Neural cell (in vitro differentiated cells): ENCODE results near the gene EPHB3. TPM values are rescaled to one million over a fixed set of nuclear protein-coding genes. Genes with fewer than 3 reads are reported as not detected.

Experiments used
- H2AFZ ChIP-seq: fragments of 200-600, 300-800 bp; sonication (generic), shearing (Covaris generic); 2 replicates; pipeline ENCODE4 v1.6.0; 2014; ENCODE audit warnings: low read depth, mild to moderate bottlenecking, antibody characterized with exemption, low read length, moderate library complexity
- H3F3A ChIP-seq: fragments of 200-600 bp; shearing (Covaris generic); 2 replicates; pipeline ENCODE4 v1.6.1; 2016; ENCODE audit warnings: mild to moderate bottlenecking, moderate library complexity, mixed read lengths, antibody characterized with exemption, low read length; ENCODE audit not compliant: insufficient read depth, poor library complexity, severe bottlenecking
- H3K27ac ChIP-seq: fragments of 200-600, 300-800 bp; sonication (generic), shearing (Covaris generic); 2 replicates; pipeline ENCODE4 v1.5.1; 2014; ENCODE audit warnings: mild to moderate bottlenecking, low read length, moderate library complexity
- H3K27me3 ChIP-seq: fragments of 300-800, 200-600 bp; sonication (generic), shearing (Covaris generic); 2 replicates; pipeline ENCODE4 v1.6.0; 2014; ENCODE audit warnings: mild to moderate bottlenecking, low read depth, low read length, moderate library complexity; ENCODE audit not compliant: insufficient read depth
- H3K36me3 ChIP-seq: fragments of 300-800, 200-600 bp; sonication (generic), shearing (Covaris generic); 2 replicates; pipeline ENCODE4 v1.5.1; 2014; ENCODE audit warnings: mild to moderate bottlenecking, antibody characterized with exemption, low read length, moderate library complexity; ENCODE audit not compliant: insufficient read depth
- H3K4me2 ChIP-seq: fragments of 300-800, 200-600 bp; sonication (generic), shearing (Covaris generic); 2 replicates; pipeline ENCODE4 v1.6.0; 2014; ENCODE audit warnings: mild to moderate bottlenecking, low read length
- H3K4me3 ChIP-seq: fragments of 300-800, 200-600 bp; sonication (generic), shearing (Covaris generic); 2 replicates; pipeline ENCODE4 v1.5.1; 2014; ENCODE audit warnings: mild to moderate bottlenecking, low read length, moderate library complexity
- H3K79me2 ChIP-seq: fragments of 200-600 bp; shearing (Covaris generic); replicated peaks from 2 replicates; pipeline ENCODE4 v1.6.0; 2014; ENCODE audit warnings: mild to moderate bottlenecking, low read length, moderate library complexity; ENCODE audit not compliant: insufficient read depth
- H3K9ac ChIP-seq: fragments of 300-800, 200-600 bp; sonication (generic), shearing (Covaris generic); 2 replicates; pipeline ENCODE4 v1.6.1; 2016; ENCODE audit warnings: mild to moderate bottlenecking, low read length, mixed read lengths
- H3K9me2 ChIP-seq: fragments of 200-600 bp; shearing (Covaris generic); 2 replicates; pipeline ENCODE4 v1.6.1; 2016; ENCODE audit warnings: mild to moderate bottlenecking, low read length, mixed read lengths; ENCODE audit not compliant: insufficient read depth
- H3K9me3 ChIP-seq: fragments of 200-600, 300-800 bp; sonication (generic), shearing (Covaris generic); 2 replicates; pipeline ENCODE4 v1.6.1; 2016; ENCODE audit warnings: mild to moderate bottlenecking, mixed run types, low read length, moderate library complexity, mixed read lengths
- H4K20me1 ChIP-seq: fragments of 200-600 bp; shearing (Covaris generic); 2 replicates; pipeline ENCODE4 v1.6.1; 2016; ENCODE audit warnings: mild to moderate bottlenecking, mixed run types; ENCODE audit not compliant: insufficient read depth
- EP300 ChIP-seq: fragments of 450-650 bp; conservative IDR thresholded peaks from 2 replicates; pipeline ENCODE4 v1.6.1; 2014; ENCODE audit warnings: antibody characterized with exemption, mild to moderate bottlenecking, moderate library complexity; ENCODE audit not compliant: poor library complexity, severe bottlenecking
- EZH2 ChIP-seq: fragments of 200-600, 300-800 bp; shearing (Covaris generic), sonication (generic); IDR thresholded peaks from 2 replicates; pipeline ENCODE4 v1.6.1; 2014; ENCODE audit warnings: antibody characterized with exemption, low read length, borderline replicate concordance, mild to moderate bottlenecking; ENCODE audit not compliant: insufficient read depth, poor library complexity, severe bottlenecking
- MXI1 ChIP-seq: fragments of 450-650 bp; conservative IDR thresholded peaks from 2 replicates; pipeline ENCODE4 v1.6.1; 2014; ENCODE audit warnings: antibody characterized with exemption, mild to moderate bottlenecking; ENCODE audit not compliant: poor library complexity, severe bottlenecking
- POLR2AphosphoS5 ChIP-seq: IDR thresholded peaks from 2 replicates; pipeline ENCODE4 v1.6.1; 2012
- RAD21 ChIP-seq: fragments of 450-650 bp; conservative IDR thresholded peaks from 2 replicates; pipeline ENCODE4 v1.6.1; 2014; ENCODE audit warnings: antibody characterized with exemption, mild to moderate bottlenecking, moderate library complexity
- SMC3 ChIP-seq: fragments of 450-650 bp; conservative IDR thresholded peaks from 2 replicates; pipeline ENCODE4 v1.6.1; 2014; ENCODE audit warnings: antibody characterized with exemption, mild to moderate bottlenecking, moderate library complexity; ENCODE audit not compliant: poor library complexity
- TAF1 ChIP-seq: IDR thresholded peaks from 2 replicates; pipeline ENCODE4 v1.6.1; 2012; ENCODE audit warnings: low read depth
- polyA plus RNA-seq: library from polyadenylated mRNA; depleted of rRNA; stranded (reverse); fragments of >200 nt; gene quantifications from 2 replicates; pipeline ENCODE4 v1.2.3, GENCODE V29; 2014
- TF ChIP-seq, protein P1 (sequence below): fragments of 450-650 bp; IDR thresholded peaks from 2 replicates; pipeline ENCODE4 v1.5.1; 2014; ENCODE audit warnings: antibody characterized with exemption, mild to moderate bottlenecking, moderate library complexity; ENCODE audit not compliant: poor library complexity, severe bottlenecking
- TF ChIP-seq, protein P2 (sequence below): IDR thresholded peaks from 2 replicates; pipeline ENCODE4 v1.6.1; 2012; ENCODE audit warnings: borderline replicate concordance

The EPHB3 gene
- polyA plus RNA-seq, 1 donor from 2014 or later = 4.3 TPM

DNA sequence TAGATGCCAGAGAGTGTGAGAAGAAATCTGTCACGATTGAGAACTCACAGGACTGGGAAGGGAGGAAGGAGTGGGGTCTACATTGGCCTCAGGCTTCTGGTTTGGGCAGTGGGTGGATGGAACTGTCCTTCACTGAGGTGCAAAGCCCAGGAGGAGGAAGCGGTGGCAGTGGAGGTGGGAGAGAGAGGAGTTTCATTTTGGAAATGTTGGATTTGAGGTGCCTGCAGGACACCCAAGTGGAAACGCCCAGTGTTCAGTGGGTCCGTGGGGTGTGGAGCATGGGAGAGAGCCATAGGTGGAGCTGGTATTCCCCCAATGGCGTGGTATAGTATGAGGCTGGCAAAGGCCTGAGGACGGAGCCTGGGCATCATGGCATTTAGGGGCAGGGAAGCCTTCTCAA is 9.3 kb upstream of the EPHB3 start (continued):
- TF ChIP-seq POLR2AphosphoS5 = no peak
- no peak for TF ChIP-seq RAD21

DNA sequence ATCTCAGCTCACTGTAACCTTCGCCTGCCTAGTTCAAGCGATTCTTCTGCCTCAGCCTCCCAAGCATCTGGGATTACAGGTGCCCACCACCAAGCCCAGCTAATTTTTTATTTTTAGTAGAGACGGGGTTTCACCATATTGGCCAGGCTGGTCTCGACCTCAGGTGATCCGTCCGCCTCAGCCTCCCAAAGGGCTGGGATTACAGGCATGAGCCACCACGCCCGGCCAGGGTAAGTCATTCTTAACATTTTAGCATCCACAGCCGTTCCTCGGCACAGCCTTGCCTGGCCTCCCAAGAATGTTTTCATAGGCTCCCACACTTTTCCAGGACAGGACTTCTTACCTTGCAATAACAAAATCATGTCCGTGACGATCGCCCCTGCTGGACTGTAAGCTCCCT is 8.7 kb upstream of the EPHB3 start:
- H3K9ac ChIP-seq = no peak overlapping the region
- no peaks in the 10 kb centered on the region for H3K9me3 ChIP-seq
- H2AFZ ChIP-seq = no peak overlapping the region
- H3F3A ChIP-seq = no peaks in the 10 kb centered on the region
- H3K79me2 ChIP-seq = no peaks in the 10 kb centered on the region
- no peak overlapping the region for H3K4me2 ChIP-seq
- no peak overlapping the region for H3K27ac ChIP-seq
- H3K36me3 ChIP-seq = no peaks in the 10 kb centered on the region
- TF ChIP-seq EZH2 = no peak
- TF ChIP-seq, protein P1, sequence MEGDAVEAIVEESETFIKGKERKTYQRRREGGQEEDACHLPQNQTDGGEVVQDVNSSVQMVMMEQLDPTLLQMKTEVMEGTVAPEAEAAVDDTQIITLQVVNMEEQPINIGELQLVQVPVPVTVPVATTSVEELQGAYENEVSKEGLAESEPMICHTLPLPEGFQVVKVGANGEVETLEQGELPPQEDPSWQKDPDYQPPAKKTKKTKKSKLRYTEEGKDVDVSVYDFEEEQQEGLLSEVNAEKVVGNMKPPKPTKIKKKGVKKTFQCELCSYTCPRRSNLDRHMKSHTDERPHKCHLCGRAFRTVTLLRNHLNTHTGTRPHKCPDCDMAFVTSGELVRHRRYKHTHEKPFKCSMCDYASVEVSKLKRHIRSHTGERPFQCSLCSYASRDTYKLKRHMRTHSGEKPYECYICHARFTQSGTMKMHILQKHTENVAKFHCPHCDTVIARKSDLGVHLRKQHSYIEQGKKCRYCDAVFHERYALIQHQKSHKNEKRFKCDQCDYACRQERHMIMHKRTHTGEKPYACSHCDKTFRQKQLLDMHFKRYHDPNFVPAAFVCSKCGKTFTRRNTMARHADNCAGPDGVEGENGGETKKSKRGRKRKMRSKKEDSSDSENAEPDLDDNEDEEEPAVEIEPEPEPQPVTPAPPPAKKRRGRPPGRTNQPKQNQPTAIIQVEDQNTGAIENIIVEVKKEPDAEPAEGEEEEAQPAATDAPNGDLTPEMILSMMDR = no peak
- TF ChIP-seq SMC3 = no peak
- H3K9me2 ChIP-seq = no peaks in the 10 kb centered on the region
- H4K20me1 ChIP-seq = no peaks in the 10 kb centered on the region
- H3K27me3 ChIP-seq = no peaks in the 10 kb centered on the region
- no peak overlapping the region for H3K4me3 ChIP-seq

DNA sequence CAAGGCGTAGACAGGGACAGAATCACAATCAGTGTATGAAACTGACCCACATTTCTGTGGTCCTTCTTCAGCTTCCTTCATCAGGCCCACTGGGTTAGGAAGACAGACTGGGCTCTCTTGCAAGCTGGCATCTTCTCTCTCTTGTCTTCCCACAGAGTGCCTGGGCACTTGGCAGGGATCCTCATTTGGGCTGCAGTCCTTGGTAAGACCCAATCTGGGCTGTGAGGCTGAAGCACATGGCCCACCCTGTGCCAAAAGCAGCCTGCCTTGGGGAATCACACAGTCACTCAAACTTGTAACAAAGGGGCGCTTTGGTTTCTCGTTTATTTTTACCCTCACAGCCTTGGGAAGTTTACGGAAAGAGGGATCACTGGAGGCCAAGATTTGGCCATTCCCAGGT is 8.2 kb upstream of the EPHB3 start:
- Histone ChIP-seq H3K27me3 (no peaks in the 10 kb centered on the region), H3K4me3 (no peak overlapping the region)
- TF ChIP-seq EZH2 = no peak
- TF ChIP-seq POLR2AphosphoS5 = no peak
- TF ChIP-seq EP300 = no peak
- TF ChIP-seq TAF1 = no peak
- TF ChIP-seq, protein P2, sequence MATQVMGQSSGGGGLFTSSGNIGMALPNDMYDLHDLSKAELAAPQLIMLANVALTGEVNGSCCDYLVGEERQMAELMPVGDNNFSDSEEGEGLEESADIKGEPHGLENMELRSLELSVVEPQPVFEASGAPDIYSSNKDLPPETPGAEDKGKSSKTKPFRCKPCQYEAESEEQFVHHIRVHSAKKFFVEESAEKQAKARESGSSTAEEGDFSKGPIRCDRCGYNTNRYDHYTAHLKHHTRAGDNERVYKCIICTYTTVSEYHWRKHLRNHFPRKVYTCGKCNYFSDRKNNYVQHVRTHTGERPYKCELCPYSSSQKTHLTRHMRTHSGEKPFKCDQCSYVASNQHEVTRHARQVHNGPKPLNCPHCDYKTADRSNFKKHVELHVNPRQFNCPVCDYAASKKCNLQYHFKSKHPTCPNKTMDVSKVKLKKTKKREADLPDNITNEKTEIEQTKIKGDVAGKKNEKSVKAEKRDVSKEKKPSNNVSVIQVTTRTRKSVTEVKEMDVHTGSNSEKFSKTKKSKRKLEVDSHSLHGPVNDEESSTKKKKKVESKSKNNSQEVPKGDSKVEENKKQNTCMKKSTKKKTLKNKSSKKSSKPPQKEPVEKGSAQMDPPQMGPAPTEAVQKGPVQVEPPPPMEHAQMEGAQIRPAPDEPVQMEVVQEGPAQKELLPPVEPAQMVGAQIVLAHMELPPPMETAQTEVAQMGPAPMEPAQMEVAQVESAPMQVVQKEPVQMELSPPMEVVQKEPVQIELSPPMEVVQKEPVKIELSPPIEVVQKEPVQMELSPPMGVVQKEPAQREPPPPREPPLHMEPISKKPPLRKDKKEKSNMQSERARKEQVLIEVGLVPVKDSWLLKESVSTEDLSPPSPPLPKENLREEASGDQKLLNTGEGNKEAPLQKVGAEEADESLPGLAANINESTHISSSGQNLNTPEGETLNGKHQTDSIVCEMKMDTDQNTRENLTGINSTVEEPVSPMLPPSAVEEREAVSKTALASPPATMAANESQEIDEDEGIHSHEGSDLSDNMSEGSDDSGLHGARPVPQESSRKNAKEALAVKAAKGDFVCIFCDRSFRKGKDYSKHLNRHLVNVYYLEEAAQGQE = no peak
- no peak for TF ChIP-seq SMC3
- TF ChIP-seq, protein P1 = no peak
- no peak for TF ChIP-seq RAD21
- no peak for TF ChIP-seq MXI1

More for the DNA sequence above, 8.2 kb upstream of the EPHB3 start:
- Histone ChIP-seq H3K79me2 (no peaks in the 10 kb centered on the region), H4K20me1 (no peaks in the 10 kb centered on the region), H3K9ac (no peak overlapping the region), H3F3A (no peaks in the 10 kb centered on the region), H3K9me2 (no peaks in the 10 kb centered on the region), H3K27ac (no peak overlapping the region), H2AFZ (no peak overlapping the region), H3K36me3 (no peaks in the 10 kb centered on the region), H3K4me2 (no peak overlapping the region), H3K9me3 (no peaks in the 10 kb centered on the region)
